Right ventricle myocardium inferior (tissue), 1 donor: ENCODE data around the gene SFXN5. TPM values are rescaled to one million over a fixed set of nuclear protein-coding genes. Genes with fewer than 3 reads are reported as not detected.

Source experiments
- ATAC-seq: fragments of 200-7000 bp; cut with Tn5 transposase; one replicate; pipeline ENCODE4 v1.9.1; 2020; ENCODE audit warnings: mild to moderate bottlenecking, moderate library complexity
- DNase-seq: peaks from one replicate; pipeline ENCODE4 v3.0.0; 2021; ENCODE audit errors: missing footprints
- intact Hi-C: fragments of 100-400 bp; cut with DNase I; formaldehyde crosslinking; loops from one replicate; pipeline ENCODE4 v1.11.0; 2022
- total RNA-seq: library from RNA; stranded (reverse); fragmentation: NEBNext Ultra II Directional; extraction: Animal tissue kit (Norgen Biotek cat#: 25700); gene quantifications from one replicate; pipeline ENCODE4 v1.2.1, GENCODE V29; 2021
- donor health status: DM: no; HTN: yes; CAD: no; lungs with severe emphysema.

The SFXN5 gene
- total RNA-seq, 1 donor from 2014 or later = 9.6 TPM

- no peak for ATAC-seq
- DNase-seq = no peak
- intact Hi-C loops = no loop called here
These were observed 64.4 kb downstream of the SFXN5 start for GRCh38 chr2:73006969-73007710.

- ATAC-seq (no peak), DNase-seq (no peak)
- intact Hi-C loops = no loop called here
These were observed 66.5 kb downstream of the SFXN5 start for GRCh38 chr2:73004889-73005596.

- no peak for DNase-seq
- intact Hi-C loops = no loop called here
- no peak for ATAC-seq
These were observed 67.0 kb downstream of the SFXN5 start for GRCh38 chr2:73004466-73004865.

- no peak for DNase-seq
- ATAC-seq = no peak
- intact Hi-C loops = no loop called here
These were observed 68.5 kb downstream of the SFXN5 start for GRCh38 chr2:73003027-73003426.

GRCh38 chr2:73000808-73001570, 70.5 kb downstream of the SFXN5 start:
- intact Hi-C loops = no loop called here
- ATAC-seq (no peak), DNase-seq (no peak)

GRCh38 chr2:72999729-73000725, 71.5 kb downstream of the SFXN5 start:
- ATAC-seq (peak; percentile 20), DNase-seq (no peak)
- intact Hi-C loops = no loop called here

GRCh38 chr2:72998724-72999123, 72.8 kb downstream of the SFXN5 start:
- ATAC-seq = no peak
- DNase-seq = no peak
- intact Hi-C loops = no loop called here

GRCh38 chr2:72998234-72998651, 73.3 kb downstream of the SFXN5 start:
- intact Hi-C loops = no loop called here
- no peak for ATAC-seq
- DNase-seq = no peak

GRCh38 chr2:72996117-72996502, 75.4 kb downstream of the SFXN5 start:
- DNase-seq = no peak
- intact Hi-C loops = no loop called here

GRCh38 chr2:72995430-72996116, 75.9 kb downstream of the SFXN5 start:
- intact Hi-C loops = no loop called here
- DNase-seq (no peak), ATAC-seq (no peak)

More at GRCh38 chr2:72996117-72996502, 75.4 kb downstream of the SFXN5 start:
- no peak for ATAC-seq

GRCh38 chr2:72994991-72995380, 76.5 kb downstream of the SFXN5 start:
- intact Hi-C loops = loop anchor here (5.0 kb wide), 3 partner anchors 103 to 182 kb away; no protein-coding TSS in a partner anchor
- ATAC-seq (no peak), DNase-seq (no peak)

GRCh38 chr2:72994282-72994990, 77.1 kb downstream of the SFXN5 start:
- DNase-seq = no peak
- no peak for ATAC-seq
- intact Hi-C loops = loop anchor here (5.0 kb wide), 3 partner anchors 102 to 183 kb away; no protein-coding TSS in a partner anchor

- ATAC-seq (no peak), DNase-seq (no peak)
- intact Hi-C loops = loop anchor here (5.0 kb wide), 3 partner anchors 102 to 183 kb away; no protein-coding TSS in a partner anchor
These were observed 77.6 kb downstream of the SFXN5 start for GRCh38 chr2:72993933-72994280.

- DNase-seq = no peak
- no peak for ATAC-seq
- intact Hi-C loops = loop anchor here (5.0 kb wide), 3 partner anchors 101 to 184 kb away; no protein-coding TSS in a partner anchor
These were observed 78.2 kb downstream of the SFXN5 start for GRCh38 chr2:72993147-72993932.

- no peak for DNase-seq
These were observed 78.8 kb downstream of the SFXN5 start for GRCh38 chr2:72992734-72993102.

GRCh38 chr2:72991980-72992733, 79.4 kb downstream of the SFXN5 start:
- intact Hi-C loops = loop anchor here (5.0 kb wide), 3 partner anchors 100 to 185 kb away; no protein-coding TSS in a partner anchor
- no peak for DNase-seq
- no peak for ATAC-seq

More at GRCh38 chr2:72992734-72993102, 78.8 kb downstream of the SFXN5 start:
- intact Hi-C loops = loop anchor here (5.0 kb wide), 3 partner anchors 100 to 185 kb away; no protein-coding TSS in a partner anchor
- no peak for ATAC-seq
